ENCODE data around the gene IGFN1.

- TF ChIP-seq CTCF (IDR thresholded peaks at IDR 0.05; ENCODE audit: insufficient read depth, low read length, poor library complexity, severe bottlenecking) (no peak), EZH2phosphoT487 (conservative IDR thresholded peaks at IDR 0.05; ENCODE audit: low read length) (no peak)
These were observed 27.2 kb downstream of the IGFN1 start for GRCh38 chr1:201217851-201218250.
